ENCODE measurements around the gene TAF9. TPM values are rescaled to one million over a fixed set of nuclear protein-coding genes. Genes with fewer than 3 reads are reported as not detected.
A peak's percentile ranks its signal among the peaks of the same experiment; 100 is the strongest.

The TAF9 gene
- total RNA-seq, 3 donors from 2014 or later: 35.4 to 44.9 (median 38.3) TPM

DNA sequence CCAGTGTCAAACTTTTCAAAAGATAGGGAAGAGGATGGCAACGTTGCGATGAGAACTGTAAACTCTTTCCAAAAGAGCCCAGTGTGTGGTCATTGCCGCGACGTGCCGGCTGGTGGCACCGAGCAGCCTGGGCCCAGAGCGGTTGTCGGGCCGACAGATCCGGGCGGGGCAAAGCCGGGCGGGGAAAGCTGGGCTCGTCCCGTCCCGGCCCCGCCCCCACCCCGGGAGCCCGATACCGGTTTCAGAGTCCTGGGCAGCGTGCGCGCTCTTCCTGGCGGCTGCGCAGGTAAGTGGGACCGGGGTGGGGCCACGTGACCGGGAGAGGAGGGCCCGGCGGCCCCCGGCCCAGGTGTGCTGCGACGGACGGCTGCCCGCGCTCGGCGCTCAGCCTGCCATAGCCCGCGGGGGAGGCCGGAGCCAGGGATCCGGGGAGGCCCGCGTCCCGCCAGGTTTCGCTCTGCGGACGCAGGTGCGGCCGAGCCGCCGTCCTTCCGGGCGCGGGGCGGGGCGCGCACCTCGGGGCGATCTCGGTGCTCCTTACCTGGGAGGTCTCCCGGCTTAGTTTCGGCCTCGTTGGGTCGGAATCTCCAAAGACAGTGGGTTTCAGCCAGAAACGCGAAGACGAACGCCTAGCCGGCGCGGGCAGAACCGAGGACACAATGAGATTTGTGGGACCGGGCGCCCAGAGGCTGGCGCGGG is 45.7 kb upstream of the TAF9 start, which contains the start of gene MARVELD2:
Gene MARVELD2 (plus strand): TSS at position 232 of the 699 bp plus-strand sequence. CDS start 4,270 bp downstream, outside the sequence.
- Histone ChIP-seq H3K4me1 (no peaks in the 10 kb centered on the region), H3K4me3 (peak within 1 kb of the TSS; percentile 46 to 77 (median 73)), H3K27me3 (no peaks in the 10 kb centered on the region), H3K36me3 (peaks cover 5% of the 10 kb centered on the region), H3K27ac (peak within 1 kb of the TSS; percentile 90 to 94), H3K9me3 (no peaks in the 10 kb centered on the region)
- peak; percentile 88 to 90 for DNase-seq (ENCODE audit: low spot score in 2 of 2)
- TF ChIP-seq POLR2A (IDR thresholded peaks at IDR 0.05) (no peak), POLR2AphosphoS5 (IDR thresholded peaks at IDR 0.05) (peak in 1 of 3 donors; percentile 70)
- TF ChIP-seq, protein P1, sequence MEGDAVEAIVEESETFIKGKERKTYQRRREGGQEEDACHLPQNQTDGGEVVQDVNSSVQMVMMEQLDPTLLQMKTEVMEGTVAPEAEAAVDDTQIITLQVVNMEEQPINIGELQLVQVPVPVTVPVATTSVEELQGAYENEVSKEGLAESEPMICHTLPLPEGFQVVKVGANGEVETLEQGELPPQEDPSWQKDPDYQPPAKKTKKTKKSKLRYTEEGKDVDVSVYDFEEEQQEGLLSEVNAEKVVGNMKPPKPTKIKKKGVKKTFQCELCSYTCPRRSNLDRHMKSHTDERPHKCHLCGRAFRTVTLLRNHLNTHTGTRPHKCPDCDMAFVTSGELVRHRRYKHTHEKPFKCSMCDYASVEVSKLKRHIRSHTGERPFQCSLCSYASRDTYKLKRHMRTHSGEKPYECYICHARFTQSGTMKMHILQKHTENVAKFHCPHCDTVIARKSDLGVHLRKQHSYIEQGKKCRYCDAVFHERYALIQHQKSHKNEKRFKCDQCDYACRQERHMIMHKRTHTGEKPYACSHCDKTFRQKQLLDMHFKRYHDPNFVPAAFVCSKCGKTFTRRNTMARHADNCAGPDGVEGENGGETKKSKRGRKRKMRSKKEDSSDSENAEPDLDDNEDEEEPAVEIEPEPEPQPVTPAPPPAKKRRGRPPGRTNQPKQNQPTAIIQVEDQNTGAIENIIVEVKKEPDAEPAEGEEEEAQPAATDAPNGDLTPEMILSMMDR (IDR thresholded peaks at IDR 0.05): peak in 2 of 3 donors; percentile 39 to 63
- intact Hi-C loops (cut with DNase I; ENCODE audit: low total_unique reads): no loop called here

DNA sequence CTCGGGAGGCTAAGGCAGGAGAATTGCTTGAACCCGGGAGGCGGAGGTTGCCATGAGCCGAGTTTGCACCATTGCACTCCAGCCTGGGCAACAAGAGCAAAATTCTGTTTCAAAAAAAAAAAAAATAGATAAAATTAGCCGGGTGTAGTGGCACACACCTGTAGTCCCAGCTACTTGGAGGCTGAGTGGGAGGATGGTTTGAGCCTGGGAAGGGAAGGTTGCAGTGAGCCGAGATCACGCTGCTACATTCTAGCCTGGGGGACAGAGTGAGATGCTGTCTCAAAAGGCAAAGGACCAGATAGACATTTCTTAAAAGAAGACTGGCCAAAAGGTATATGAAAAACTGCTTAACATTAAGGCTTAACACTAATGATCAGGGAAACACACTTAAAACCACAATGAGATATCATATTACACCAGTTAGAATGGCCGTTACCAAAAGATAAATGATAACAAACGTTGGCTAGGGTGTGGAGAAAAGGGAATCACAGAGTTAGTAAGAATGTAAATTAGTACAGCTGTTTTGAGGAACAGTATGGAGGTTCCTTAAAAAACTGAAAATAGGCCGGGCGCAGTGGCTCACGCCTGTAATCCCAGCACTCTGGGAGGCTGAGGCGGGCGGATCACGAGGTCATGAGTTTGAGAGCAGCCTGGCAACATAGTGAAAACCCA is 35.5 kb upstream of the TAF9 start:
- TF ChIP-seq POLR2AphosphoS5 (IDR thresholded peaks at IDR 0.05): no peak
- TF ChIP-seq, protein P1 (IDR thresholded peaks at IDR 0.05): no peak
- no peak for TF ChIP-seq POLR2A (IDR thresholded peaks at IDR 0.05)
- intact Hi-C loops (cut with DNase I; ENCODE audit: low total_unique reads): no loop called here
- Histone ChIP-seq H3K36me3 (no peaks in the 10 kb centered on the region), H3K27ac (no peak overlapping the region), H3K4me3 (no peak overlapping the region), H3K4me1 (no peaks in the 10 kb centered on the region), H3K9me3 (no peaks in the 10 kb centered on the region), H3K27me3 (no peaks in the 10 kb centered on the region)
- no peak for DNase-seq (ENCODE audit: low spot score in 2 of 2)

DNA sequence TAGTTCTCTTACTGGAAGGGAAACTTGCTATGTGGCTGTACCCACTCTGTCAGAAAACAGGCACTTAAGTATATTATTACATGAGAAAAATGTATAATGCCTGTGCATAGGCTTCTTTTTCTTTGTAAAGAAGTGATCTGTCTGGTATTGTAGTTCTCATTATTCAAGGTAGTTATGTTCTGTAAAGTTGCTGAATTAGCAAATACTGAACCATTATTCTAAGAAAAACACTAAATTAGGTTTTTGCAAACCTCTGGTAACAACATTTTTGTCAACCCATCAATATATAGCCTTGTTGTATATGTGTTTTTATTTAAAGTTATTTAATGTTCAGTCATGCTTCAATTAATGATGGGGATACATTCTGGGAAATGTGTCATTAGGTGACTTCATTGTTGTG is 9.1 kb upstream of the TAF9 start:
- H3K27me3 ChIP-seq: no peaks in the 10 kb centered on the region
- no peaks in the 10 kb centered on the region for H3K36me3 ChIP-seq
- H3K9me3 ChIP-seq: no peaks in the 10 kb centered on the region
- no peaks in the 10 kb centered on the region for H3K4me1 ChIP-seq
- DNase-seq (ENCODE audit: low spot score in 2 of 2): no peak
- intact Hi-C loops (cut with DNase I; ENCODE audit: low total_unique reads): no loop called here
- no peak overlapping the region for H3K4me3 ChIP-seq
- H3K27ac ChIP-seq: no peak overlapping the region
- TF ChIP-seq, protein P1 (IDR thresholded peaks at IDR 0.05): no peak
- TF ChIP-seq POLR2AphosphoS5 (IDR thresholded peaks at IDR 0.05) (no peak), POLR2A (IDR thresholded peaks at IDR 0.05) (no peak)

DNA sequence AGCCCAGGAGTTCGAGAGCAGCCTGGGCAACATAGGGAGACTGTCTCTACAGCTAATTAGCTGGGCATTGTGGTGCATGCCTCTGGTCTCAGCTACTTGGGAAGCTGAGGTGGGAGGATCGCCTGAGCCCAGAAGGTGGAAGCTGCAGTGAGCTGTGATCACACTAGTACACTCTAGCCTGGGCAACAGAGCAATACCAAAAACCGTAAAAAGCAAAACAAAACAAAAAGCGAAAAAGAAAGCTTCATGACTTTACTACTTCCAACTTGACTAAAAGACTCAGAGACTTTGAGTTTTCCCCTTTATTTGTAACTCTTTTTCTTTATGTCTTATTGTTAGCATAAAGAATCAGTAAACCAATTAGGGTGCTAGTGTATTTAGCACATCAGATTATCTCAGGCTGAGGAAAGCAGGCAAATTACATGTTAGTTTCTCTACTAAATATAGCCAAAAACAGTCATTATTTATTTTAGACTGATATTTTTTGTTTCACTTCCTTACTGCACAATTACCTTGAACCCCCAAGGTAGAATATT is 5.7 kb upstream of the TAF9 start:
- Histone ChIP-seq H3K27me3 (no peaks in the 10 kb centered on the region), H3K36me3 (no peaks in the 10 kb centered on the region)
- intact Hi-C loops (cut with DNase I; ENCODE audit: low total_unique reads): no loop called here

More for the DNA sequence above, 5.7 kb upstream of the TAF9 start:
- DNase-seq (ENCODE audit: low spot score in 2 of 2): no peak
- H3K9me3 ChIP-seq: no peaks in the 10 kb centered on the region
- H3K4me3 ChIP-seq: no peak overlapping the region
- H3K27ac ChIP-seq: no peak overlapping the region
- TF ChIP-seq POLR2AphosphoS5 (IDR thresholded peaks at IDR 0.05) (no peak), POLR2A (IDR thresholded peaks at IDR 0.05) (no peak)
- TF ChIP-seq, protein P1 (IDR thresholded peaks at IDR 0.05): no peak
- no peaks in the 10 kb centered on the region for H3K4me1 ChIP-seq
